Ascending aorta (tissue), 2 donors: Measurements from ENCODE around the gene UBLCP1. TPM values are rescaled to one million over a fixed set of nuclear protein-coding genes. Genes with fewer than 3 reads are reported as not detected.

Experiments
- DNase-seq, 2 donors: peaks; one replicate each; pipeline ENCODE4 v3.0.0-alpha.2; 2019; ENCODE audit warnings: low spot score in 2 of 2
- H3K27ac ChIP-seq, 2 donors: fragments of 200-600 bp; sonication (generic); one replicate each; pipeline ENCODE4 v1.5.1; 2016 to 2017; ENCODE audit warnings: mild to moderate bottlenecking in 1 of 2
- H3K27me3 ChIP-seq: fragments of 200-600 bp; sonication (generic); one replicate; pipeline ENCODE4 v1.5.1; 2017
- H3K36me3 ChIP-seq, 2 donors: fragments of 200-600 bp; sonication (generic); one replicate each; pipeline ENCODE4 v1.5.1; 2016
- H3K4me1 ChIP-seq, 2 donors: fragments of 200-600 bp; sonication (generic); one replicate each; pipeline ENCODE4 v1.5.1; 2016 to 2017; ENCODE audit warnings: mild to moderate bottlenecking in 1 of 2
- H3K4me3 ChIP-seq, 2 donors: fragments of 200-600 bp; sonication (generic); one replicate each; pipeline ENCODE4 v1.5.1; 2016 to 2017; ENCODE audit warnings: mild to moderate bottlenecking in 1 of 2
- H3K9me3 ChIP-seq, 2 donors: fragments of 200-600 bp; sonication (generic); one replicate each; pipeline ENCODE4 v1.5.1; 2016
- CTCF ChIP-seq, 3 experiments: fragments of 200-600 bp in 2 of 3; fragments of 450-650 bp in 1 of 3; sonication (generic) in 2 of 3; IDR thresholded peaks; one replicate each; pipeline ENCODE4 v1.5.1; 2016 to 2019; ENCODE audit warnings: antibody characterized with exemption in 3 of 3, mild to moderate bottlenecking in 1 of 3, moderate library complexity in 1 of 3
- intact Hi-C: fragments of 100-400 bp; cut with DNase I; formaldehyde crosslinking; loops from one replicate; pipeline ENCODE4 v1.15.1; 2023
- total RNA-seq: library from RNA; depleted of rRNA; stranded (reverse); fragments of >200 nt; gene quantifications from one replicate; pipeline ENCODE4 v1.1.0, GENCODE V29; 2016

Gene UBLCP1
- 11.0 TPM for total RNA-seq

GRCh38 chr5:159262859-159263568 is at the start of gene UBLCP1:
Gene UBLCP1 (plus strand): TSS chr5:159263290. CDS start chr5:159268916, 5,626 bp downstream.
- H3K27ac ChIP-seq = peak within 1 kb of the TSS; percentile 88 to 94
- H3K36me3 ChIP-seq = no peaks in the 10 kb centered on the region
- H3K9me3 ChIP-seq = no peaks in the 10 kb centered on the region
- H3K4me3 ChIP-seq = peak within 1 kb of the TSS; percentile 86 to 91
- DNase-seq = peak; percentile 25 to 84
- intact Hi-C loops = loop anchor here (1.0 to 2.0 kb wide), 2 partner anchors 54 to 106 kb away; partner anchors contain the start of gene RNF145
- peaks cover 0 to 10% of the 10 kb centered on the region in 2 donors for H3K4me1 ChIP-seq
- no peak for TF ChIP-seq CTCF (IDR thresholded peaks at IDR 0.05)
- no peaks in the 10 kb centered on the region for H3K27me3 ChIP-seq

GRCh38 chr5:159214486-159215271 is 48.4 kb upstream of the UBLCP1 start:
- Histone ChIP-seq H3K36me3 (no peaks in the 10 kb centered on the region), H3K4me3 (no peak overlapping the region), H3K27ac (no peak overlapping the region), H3K27me3 (no peaks in the 10 kb centered on the region), H3K4me1 (no peaks in the 10 kb centered on the region), H3K9me3 (no peaks in the 10 kb centered on the region)
- DNase-seq = no peak
- TF ChIP-seq CTCF (IDR thresholded peaks at IDR 0.05) = no peak
- intact Hi-C loops = no loop called here

- Histone ChIP-seq H3K27ac (no peak overlapping the region), H3K36me3 (no peaks in the 10 kb centered on the region), H3K4me1 (no peaks in the 10 kb centered on the region), H3K9me3 (no peaks in the 10 kb centered on the region), H3K27me3 (no peaks in the 10 kb centered on the region), H3K4me3 (no peak overlapping the region)
- DNase-seq = no peak
- TF ChIP-seq CTCF (IDR thresholded peaks at IDR 0.05) = no peak
- intact Hi-C loops = no loop called here
These were observed 47.2 kb upstream of the UBLCP1 start for GRCh38 chr5:159215886-159216285.

GRCh38 chr5:159216454-159216853 is 46.6 kb upstream of the UBLCP1 start:
- intact Hi-C loops = no loop called here
- H3K9me3 ChIP-seq = no peaks in the 10 kb centered on the region
- DNase-seq = no peak
- no peaks in the 10 kb centered on the region for H3K36me3 ChIP-seq
- H3K4me3 ChIP-seq = no peak overlapping the region
- no peaks in the 10 kb centered on the region for H3K27me3 ChIP-seq
- H3K27ac ChIP-seq = no peak overlapping the region
- TF ChIP-seq CTCF (IDR thresholded peaks at IDR 0.05) = no peak
- no peaks in the 10 kb centered on the region for H3K4me1 ChIP-seq

GRCh38 chr5:159217236-159217635 is 45.9 kb upstream of the UBLCP1 start:
- intact Hi-C loops = no loop called here
- no peak for TF ChIP-seq CTCF (IDR thresholded peaks at IDR 0.05)
- Histone ChIP-seq H3K36me3 (no peaks in the 10 kb centered on the region), H3K9me3 (no peaks in the 10 kb centered on the region), H3K4me1 (no peaks in the 10 kb centered on the region), H3K27ac (no peak overlapping the region), H3K4me3 (no peak overlapping the region), H3K27me3 (no peaks in the 10 kb centered on the region)
- no peak for DNase-seq
